ENCODE measurements around the gene FAM120A.

- TF ChIP-seq POLR2A (IDR thresholded peaks at IDR 0.05) (no peak), CTCF (IDR thresholded peaks at IDR 0.05) (no peak)
Measured at GRCh38 chr9:93592008-93592642, 140.6 kb downstream of the FAM120A start.

Data from adrenal gland (tissue), 5 donors.